ENCODE data around the gene TLR9. TPM values are rescaled to one million over a fixed set of nuclear protein-coding genes. Genes with fewer than 3 reads are reported as not detected.

TLR9 gene
- polyA plus RNA-seq, 1 of the 3 experiments (the other 2 are of a cell fraction), result 0.12 TPM

- Histone ChIP-seq H3K9ac (no peak overlapping the region), H2AFZ (ENCODE audit: low read depth) (no peak overlapping the region)
- POLR2A ChIA-PET, result no interaction called here
Observed at GRCh38 chr3:52183786-52184445, 41.5 kb downstream of the TLR9 start.

GRCh38 chr3:52182691-52183090, 42.8 kb downstream of the TLR9 start:
- Histone ChIP-seq H3K27me3 (ENCODE audit: insufficient read depth) (no peaks in the 10 kb centered on the region), H3K79me2 (ENCODE audit: insufficient read depth) (no peaks in the 10 kb centered on the region), H4K20me1 (ENCODE audit: insufficient read depth) (no peaks in the 10 kb centered on the region), H3K4me1 (ENCODE audit: control insufficient read depth in 1 of 2, insufficient read depth in 2 of 2, low read depth in 1 of 2, low read length in 1 of 2) (peaks cover 0 to 2% of the 10 kb centered on the region in 2 experiments; a peak in 1 of 4 replicates), H2AFZ (ENCODE audit: low read depth) (no peak overlapping the region), H3K4me3 (ENCODE audit: low read depth in 2 of 2, low read length in 1 of 2) (no peak overlapping the region), H3K27ac (ENCODE audit: low read depth in 2 of 2, low read length in 1 of 2) (no peak overlapping the region), H3K9me3 (no peaks in the 10 kb centered on the region), H3K4me2 (no peak overlapping the region), H3K36me3 (replicated peaks in 1 of 2; ENCODE audit: control insufficient read depth in 1 of 2, insufficient read depth in 2 of 2, low read length in 1 of 2) (no peaks in the 10 kb centered on the region), H3K9ac (no peak overlapping the region), H3K9me2 (no peaks in the 10 kb centered on the region), H3F3A (replicated peaks; ENCODE audit: insufficient read depth) (no peaks in the 10 kb centered on the region)
- DNase-seq, result no peak
- 78% methylated on average over 4 of the region's 4 CpGs for WGBS (ENCODE audit: low lambda C conversion rate)
- ChIA-PET CTCF (interaction anchor here (0.6 to 1.4 kb wide), 3 partner anchors 10 to 50 kb away, joined by 3 to 4 read pairs (median 3); no protein-coding TSS in a partner anchor), POLR2A (no interaction called here)
- TF ChIP-seq IRF3 (IDR thresholded peaks at IDR 0.05; ENCODE audit: low read depth, low read length), result no peak
- TF ChIP-seq JUND (IDR thresholded peaks at IDR 0.05), result no peak
- no peak for TF ChIP-seq EZH2phosphoT487 (IDR thresholded peaks at IDR 0.05; ENCODE audit: borderline replicate concordance, low read depth)
- TF ChIP-seq FOXM1 (IDR thresholded peaks at IDR 0.05; ENCODE audit: low read depth), result no peak
- TF ChIP-seq NFIC (IDR thresholded peaks at IDR 0.05; ENCODE audit: borderline replicate concordance), result no peak
- no peak for TF ChIP-seq USF1 (IDR thresholded peaks at IDR 0.05; ENCODE audit: borderline replicate concordance, low read depth)
- TF ChIP-seq TCF12 (IDR thresholded peaks at IDR 0.05), result no peak

More at GRCh38 chr3:52183786-52184445, 41.5 kb downstream of the TLR9 start:
- H3F3A ChIP-seq (replicated peaks; ENCODE audit: insufficient read depth), result no peaks in the 10 kb centered on the region
- no peak for DNase-seq
- TF ChIP-seq RFX5 (IDR thresholded peaks at IDR 0.05; ENCODE audit: low read length) (no peak), FOSL2 (IDR thresholded peaks at IDR 0.05; ENCODE audit: borderline replicate concordance, low read depth) (no peak), JUND (IDR thresholded peaks at IDR 0.05) (no peak)
- H3K36me3 ChIP-seq (replicated peaks in 1 of 2; ENCODE audit: control insufficient read depth in 1 of 2, insufficient read depth in 2 of 2, low read length in 1 of 2), result no peaks in the 10 kb centered on the region
- no peaks in the 10 kb centered on the region for H3K79me2 ChIP-seq (ENCODE audit: insufficient read depth)
- no peak overlapping the region for H3K4me2 ChIP-seq
- no peaks in the 10 kb centered on the region for H3K9me2 ChIP-seq
- CTCF ChIA-PET, result interaction anchor here (1.1 to 1.4 kb wide), 4 partner anchors 9 to 41 kb away, joined by 3 to 4 read pairs (median 3); no protein-coding TSS in a partner anchor
- no peaks in the 10 kb centered on the region for H3K27me3 ChIP-seq (ENCODE audit: insufficient read depth)
- WGBS (ENCODE audit: low lambda C conversion rate), result 77% methylated on average over 7 of the region's 7 CpGs
- H4K20me1 ChIP-seq (ENCODE audit: insufficient read depth), result no peaks in the 10 kb centered on the region
- H3K27ac ChIP-seq (ENCODE audit: low read depth in 2 of 2, low read length in 1 of 2), result no peak overlapping the region
- peaks cover 0 to 2% of the 10 kb centered on the region in 2 experiments; a peak in 1 of 4 replicates for H3K4me1 ChIP-seq (ENCODE audit: control insufficient read depth in 1 of 2, insufficient read depth in 2 of 2, low read depth in 1 of 2, low read length in 1 of 2)
- H3K4me3 ChIP-seq (ENCODE audit: low read depth in 2 of 2, low read length in 1 of 2), result no peak overlapping the region
- no peaks in the 10 kb centered on the region for H3K9me3 ChIP-seq

GRCh38 chr3:52182196-52182595, 43.2 kb downstream of the TLR9 start:
- Histone ChIP-seq H3K4me2 (no peak overlapping the region), H3K9me2 (no peaks in the 10 kb centered on the region), H3K79me2 (ENCODE audit: insufficient read depth) (no peaks in the 10 kb centered on the region), H3K9me3 (no peaks in the 10 kb centered on the region), H3K27ac (ENCODE audit: low read depth in 2 of 2, low read length in 1 of 2) (no peak overlapping the region), H3K4me1 (ENCODE audit: control insufficient read depth in 1 of 2, insufficient read depth in 2 of 2, low read depth in 1 of 2, low read length in 1 of 2) (peaks cover 0 to 4% of the 10 kb centered on the region in 2 experiments; a peak in 1 of 4 replicates), H3K36me3 (replicated peaks in 1 of 2; ENCODE audit: control insufficient read depth in 1 of 2, insufficient read depth in 2 of 2, low read length in 1 of 2) (no peaks in the 10 kb centered on the region), H3F3A (replicated peaks; ENCODE audit: insufficient read depth) (no peaks in the 10 kb centered on the region), H3K4me3 (ENCODE audit: low read depth in 2 of 2, low read length in 1 of 2) (no peak overlapping the region), H3K27me3 (ENCODE audit: insufficient read depth) (no peaks in the 10 kb centered on the region), H3K9ac (no peak overlapping the region), H4K20me1 (ENCODE audit: insufficient read depth) (no peaks in the 10 kb centered on the region), H2AFZ (ENCODE audit: low read depth) (no peak overlapping the region)
- ChIA-PET POLR2A (no interaction called here), CTCF (no interaction called here)
- WGBS (ENCODE audit: low lambda C conversion rate), result 74% methylated on average over 3 of the region's 5 CpGs
- DNase-seq, result no peak
- TF ChIP-seq EZH2phosphoT487 (IDR thresholded peaks at IDR 0.05; ENCODE audit: borderline replicate concordance, low read depth) (no peak), USF1 (IDR thresholded peaks at IDR 0.05; ENCODE audit: borderline replicate concordance, low read depth) (no peak), ZBTB33 (IDR thresholded peaks at IDR 0.05; ENCODE audit: borderline replicate concordance, low read depth) (no peak), JUND (IDR thresholded peaks at IDR 0.05) (no peak), RFX5 (IDR thresholded peaks at IDR 0.05; ENCODE audit: low read length) (no peak), ELF1 (IDR thresholded peaks at IDR 0.05) (no peak), SMC3 (IDR thresholded peaks at IDR 0.05; ENCODE audit: low read depth, low read length) (no peak), EP300 (IDR thresholded peaks at IDR 0.05; ENCODE audit: borderline replicate concordance in 1 of 2, low read depth in 1 of 2, low read length in 1 of 2) (no peak), NRF1 (IDR thresholded peaks at IDR 0.05; ENCODE audit: low read depth, low read length) (no peak)
